PC-3 (cell line): ENCODE results near the gene C19orf47. TPM values are rescaled to one million over a fixed set of nuclear protein-coding genes. Genes with fewer than 3 reads are reported as not detected.

Experiments
- ATAC-seq: fragments of 200-7000 bp; cut with Tn5 transposase; 2 replicates; pipeline ENCODE4 v1.9.1; 2020; ENCODE audit warnings: mild to moderate bottlenecking, moderate library complexity
- BruUV-seq: library from RNA; stranded (reverse); fragments of 400-500 nt; replicated peaks from 2 replicates; lab custom pipeline; 2021; lab: Mats Ljungman, UMichigan
- CTCF ChIA-PET: fragments of 300-600 bp; sonication (Branson Sonifier 250); formaldehyde crosslinking; loops from one replicate; lab custom pipeline; 2022; ENCODE audit warnings: antibody characterized with exemption; lab: Charles Lee
- POLR2A ChIA-PET: fragments of 300-600 bp; sonication (Branson Sonifier 250); formaldehyde crosslinking; loops from one replicate; lab custom pipeline; 2022; ENCODE audit warnings: antibody characterized with exemption; ENCODE audit not compliant: unreplicated experiment; lab: Charles Lee
- DNase-seq: peaks from one replicate; pipeline ENCODE4 v3.0.0-alpha.2; 2015
- H2AFZ ChIP-seq: fragments of 300-600 bp; sonication (generic); 2 replicates; pipeline ENCODE4 v1.6.0; 2016; ENCODE audit warnings: antibody characterized with exemption, low read length
- H3F3A ChIP-seq: fragments of 300-600 bp; sonication (generic); one replicate; pipeline ENCODE4 v1.6.0; 2017; ENCODE audit warnings: antibody characterized with exemption, low read length, control low read depth, mild to moderate bottlenecking; ENCODE audit not compliant: unreplicated experiment
- H3K27ac ChIP-seq: fragments of 300-600 bp; sonication (generic); 2 replicates; pipeline ENCODE4 v1.5.1; 2016; ENCODE audit warnings: mild to moderate bottlenecking, low read length
- H3K27me3 ChIP-seq: fragments of 300-600 bp; sonication (generic); 2 replicates; pipeline ENCODE4 v1.6.1; 2016; ENCODE audit warnings: low read length, mixed read lengths
- H3K36me3 ChIP-seq: fragments of 300-600 bp; sonication (generic); 2 replicates; pipeline ENCODE4 v1.6.1; 2016; ENCODE audit warnings: low read depth, mixed run types, low read length, mixed read lengths
- H3K4me1 ChIP-seq: fragments of 300-600 bp; sonication (generic); 2 replicates; pipeline ENCODE4 v1.5.1; 2016; ENCODE audit warnings: low read length; ENCODE audit not compliant: insufficient read depth
- H3K4me2 ChIP-seq: fragments of 300-600 bp; sonication (generic); 2 replicates; pipeline ENCODE4 v1.6.0; 2016; ENCODE audit warnings: low read length
- H3K4me3 ChIP-seq: fragments of 300-600 bp; sonication (generic); 2 replicates; pipeline ENCODE4 v1.5.1; 2016; ENCODE audit warnings: mild to moderate bottlenecking, low read length, mixed read lengths
- H3K79me2 ChIP-seq: fragments of 300-600 bp; sonication (generic); 2 replicates; pipeline ENCODE4 v1.6.1; 2017; ENCODE audit warnings: low read length, mixed read lengths
- H3K9ac ChIP-seq: fragments of 300-600 bp; sonication (generic); 2 replicates; pipeline ENCODE4 v1.6.0; 2016; ENCODE audit warnings: mild to moderate bottlenecking, low read length
- H3K9me2 ChIP-seq: fragments of 300-600 bp; sonication (generic); replicated peaks from 2 replicates; pipeline ENCODE4 v1.6.1; 2016; ENCODE audit warnings: mixed run types, low read length, mixed read lengths
- H3K9me3 ChIP-seq: fragments of 300-600 bp; sonication (generic); 2 replicates; pipeline ENCODE4 v1.6.1; 2016; ENCODE audit warnings: low read length, mixed read lengths
- H4K20me1 ChIP-seq: fragments of 300-600 bp; sonication (generic); 2 replicates; pipeline ENCODE4 v1.6.1; 2016; ENCODE audit warnings: low read length, mixed read lengths
- CTCF ChIP-seq: fragments of 300-600 bp; sonication (generic); conservative IDR thresholded peaks from 2 replicates; pipeline ENCODE4 v1.5.1; 2017; ENCODE audit warnings: antibody characterized with exemption, low read depth, mild to moderate bottlenecking, low read length
- EZH2 ChIP-seq: fragments of 300-600 bp; sonication (generic); IDR thresholded peaks from one replicate; pipeline ENCODE4 v1.6.1; 2017; ENCODE audit warnings: antibody characterized with exemption, mild to moderate bottlenecking, low read length; ENCODE audit not compliant: unreplicated experiment
- EZH2phosphoT487 ChIP-seq: fragments of 300-600 bp; sonication (generic); IDR thresholded peaks from 2 replicates; pipeline ENCODE4 v1.6.1; 2018; ENCODE audit warnings: mild to moderate bottlenecking, antibody characterized with exemption, low read length, borderline replicate concordance
- intact Hi-C: fragments of 100-400 bp; cut with micrococcal nuclease; formaldehyde crosslinking; loops from 2 replicates; pipeline ENCODE4 v1.9.0; 2023
- total RNA-seq: library from RNA; depleted of rRNA; stranded (reverse); fragments of >200 nt; gene quantifications from 2 replicates; pipeline ENCODE4 v1.2.3, GENCODE V29; 2014

The C19orf47 gene
- total RNA-seq, 1 experiment from 2014 or later, result 13.9 TPM

GRCh38 chr19:40323705-40324104 is 24.5 kb downstream of the C19orf47 start:
- no peak for DNase-seq
- TF ChIP-seq CTCF (no peak), EZH2 (no peak)
- Histone ChIP-seq H3K27me3 (no peaks in the 10 kb centered on the region), H3K9ac (no peak overlapping the region), H3F3A (no peaks in the 10 kb centered on the region), H3K36me3 (no peaks in the 10 kb centered on the region; the same call in 1 of the 2 replicates), H3K4me2 (no peak overlapping the region), H3K9me2 (no peaks in the 10 kb centered on the region), H3K79me2 (no peaks in the 10 kb centered on the region), H3K9me3 (no peaks in the 10 kb centered on the region), H3K27ac (no peak overlapping the region), H3K4me1 (no peaks in the 10 kb centered on the region), H4K20me1 (no peaks in the 10 kb centered on the region), H2AFZ (no peak overlapping the region), H3K4me3 (no peak overlapping the region)
- no peak for ATAC-seq
- ChIA-PET CTCF (interaction anchor here (0.5 kb wide), 1 partner anchor 184 kb away, joined by 3 read pairs; no protein-coding TSS in a partner anchor), POLR2A (no interaction called here)
- intact Hi-C loops, result no loop called here
- BruUV-seq, result no TSS peak

- Histone ChIP-seq H3K27ac (no peak overlapping the region), H3F3A (no peaks in the 10 kb centered on the region), H3K4me1 (no peaks in the 10 kb centered on the region), H2AFZ (no peak overlapping the region), H3K9me3 (no peaks in the 10 kb centered on the region), H3K36me3 (no peaks in the 10 kb centered on the region; the same call in 1 of the 2 replicates), H3K4me3 (no peak overlapping the region), H3K79me2 (no peaks in the 10 kb centered on the region), H3K9ac (no peak overlapping the region), H3K9me2 (no peaks in the 10 kb centered on the region), H3K27me3 (no peaks in the 10 kb centered on the region), H4K20me1 (no peaks in the 10 kb centered on the region), H3K4me2 (no peak overlapping the region)
- ATAC-seq (no peak), DNase-seq (no peak)
- TF ChIP-seq EZH2phosphoT487, result no peak
- no peak for TF ChIP-seq CTCF
- TF ChIP-seq EZH2, result no peak
- intact Hi-C loops, result no loop called here
- ChIA-PET POLR2A (no interaction called here), CTCF (interaction anchor here (0.8 kb wide), 1 partner anchor 18 kb away, joined by 5 read pairs; no protein-coding TSS in a partner anchor)
- BruUV-seq, result no TSS peak
Observed at GRCh38 chr19:40322951-40323615, 25.1 kb downstream of the C19orf47 start.

- no peaks in the 10 kb centered on the region; the same call in 1 of the 2 replicates for H3K36me3 ChIP-seq
- ChIA-PET POLR2A (no interaction called here), CTCF (interaction anchor here (0.8 kb wide), 1 partner anchor 17 kb away, joined by 5 read pairs; no protein-coding TSS in a partner anchor)
- H3F3A ChIP-seq, result no peaks in the 10 kb centered on the region
- no peaks in the 10 kb centered on the region for H3K27me3 ChIP-seq
- no peaks in the 10 kb centered on the region for H3K9me3 ChIP-seq
- H3K9ac ChIP-seq, result no peak overlapping the region
- no peaks in the 10 kb centered on the region for H3K4me1 ChIP-seq
- no peaks in the 10 kb centered on the region for H3K79me2 ChIP-seq
- intact Hi-C loops, result no loop called here
- no peak overlapping the region for H3K4me3 ChIP-seq
- ATAC-seq, result peak; percentile 33; the same call in 1 of the 2 replicates
- no TSS peak for BruUV-seq
- no peak overlapping the region for H3K4me2 ChIP-seq
- no peaks in the 10 kb centered on the region for H3K9me2 ChIP-seq
- TF ChIP-seq EZH2 (no peak), CTCF (no peak), EZH2phosphoT487 (no peak)
- no peak overlapping the region for H2AFZ ChIP-seq
- DNase-seq, result no peak
- no peak overlapping the region for H3K27ac ChIP-seq
- H4K20me1 ChIP-seq, result no peaks in the 10 kb centered on the region
Observed at GRCh38 chr19:40322271-40322610, 26.0 kb downstream of the C19orf47 start.
